ENCODE data around the gene NDUFAB1. TPM values are rescaled to one million over a fixed set of nuclear protein-coding genes. Genes with fewer than 3 reads are reported as not detected.

NDUFAB1 gene
- total RNA-seq = 58.4 and 92.8 TPM in 2 replicates

GRCh38 chr16:23595951-23596720 is at the start of gene NDUFAB1:
NDUFAB1 (minus strand) TSS chr16:23596316; CDS start chr16:23596290, 26 bp downstream.

DNA sequence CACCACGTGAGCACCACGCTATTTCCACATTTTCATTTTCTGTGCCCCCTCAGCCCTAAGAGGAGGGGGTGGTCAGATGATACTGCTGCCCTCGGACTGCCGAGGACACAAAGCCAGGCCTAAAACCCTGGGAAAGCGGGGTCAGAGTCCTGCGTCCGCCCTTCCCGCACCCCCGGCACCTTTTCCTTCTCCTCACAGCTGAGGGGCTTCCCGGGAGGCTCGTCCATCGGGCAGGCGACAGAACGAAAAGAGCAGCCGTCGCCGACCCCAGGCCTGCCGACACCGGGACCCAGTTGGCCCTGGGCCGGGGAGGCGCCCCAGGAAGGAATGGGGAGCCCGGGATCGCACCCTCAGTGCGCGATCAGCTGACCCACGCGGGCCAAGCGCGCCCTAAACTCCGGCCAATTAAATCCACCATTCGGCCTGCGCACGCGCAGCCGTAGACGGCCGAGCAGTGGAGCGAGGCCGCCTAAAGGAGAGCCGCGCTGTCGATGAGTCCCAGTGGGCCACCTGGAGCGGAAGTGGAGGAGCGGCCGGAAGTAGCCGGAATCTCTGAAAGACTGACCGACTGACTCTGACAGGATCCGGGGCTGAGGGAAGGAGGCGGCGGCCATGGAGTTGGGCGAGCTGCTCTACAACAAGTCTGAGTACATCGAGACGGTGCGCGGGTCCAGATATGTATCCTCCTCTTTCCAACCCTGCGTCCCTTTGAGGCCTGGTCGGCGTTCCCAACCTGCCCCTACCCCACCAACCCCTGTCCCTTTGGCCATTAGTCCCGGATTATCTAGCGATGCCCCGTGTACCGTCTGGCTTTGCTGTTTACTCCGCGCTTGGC is 45.0 kb upstream of the NDUFAB1 start, which contains the start of the genes DCTN5 and PALB2:
TSS of gene DCTN5 (plus strand) at position 536 of the 835 bp plus-strand sequence. CDS start at position 613, 77 bp downstream.
TSS of gene PALB2 (minus strand) at position 380 of the 835 bp plus-strand sequence. CDS start at position 227, 153 bp downstream.

GRCh38 chr16:23556881-23557778 is 39.0 kb downstream of the NDUFAB1 start, which contains the start of the genes EARS2 and UBFD1:
EARS2 (minus strand) TSS chr16:23557350; CDS start chr16:23557343, 7 bp downstream.
UBFD1 (plus strand) TSS chr16:23557727; CDS start chr16:23557743, 16 bp downstream.

Other genes starting within 250 kb of the NDUFAB1 start
- gene COG7, start 143.1 kb downstream of the NDUFAB1 start, total RNA-seq = 17.7 and 29.8 TPM in 2 replicates
- 19.8 and 28.2 TPM in 2 replicates for gene GGA2, start 85.8 kb downstream of the NDUFAB1 start, total RNA-seq
- gene EARS2, start 39.0 kb downstream of the NDUFAB1 start, total RNA-seq = 48.8 and 55.3 TPM in 2 replicates
- gene UBFD1, start 38.6 kb downstream of the NDUFAB1 start, total RNA-seq = 56.5 and 116 TPM in 2 replicates
- 13.3 and 22.6 TPM in 2 replicates for gene PALB2, start 45.0 kb upstream of the NDUFAB1 start, total RNA-seq
- gene DCTN5, start 45.1 kb upstream of the NDUFAB1 start, total RNA-seq = 51.4 and 59.7 TPM in 2 replicates
- 2.0 and 70.7 TPM in 2 replicates for gene PLK1, start 82.6 kb upstream of the NDUFAB1 start, total RNA-seq
- gene ERN2, start 116.9 kb upstream of the NDUFAB1 start, total RNA-seq = not detected in 2 replicates
- gene CHP2, start 158.7 kb upstream of the NDUFAB1 start, total RNA-seq = not detected in 2 replicates
- gene PRKCB, start 239.7 kb upstream of the NDUFAB1 start, total RNA-seq = not detected in 2 replicates